ENCODE results near the gene CNTNAP1.

DNA sequence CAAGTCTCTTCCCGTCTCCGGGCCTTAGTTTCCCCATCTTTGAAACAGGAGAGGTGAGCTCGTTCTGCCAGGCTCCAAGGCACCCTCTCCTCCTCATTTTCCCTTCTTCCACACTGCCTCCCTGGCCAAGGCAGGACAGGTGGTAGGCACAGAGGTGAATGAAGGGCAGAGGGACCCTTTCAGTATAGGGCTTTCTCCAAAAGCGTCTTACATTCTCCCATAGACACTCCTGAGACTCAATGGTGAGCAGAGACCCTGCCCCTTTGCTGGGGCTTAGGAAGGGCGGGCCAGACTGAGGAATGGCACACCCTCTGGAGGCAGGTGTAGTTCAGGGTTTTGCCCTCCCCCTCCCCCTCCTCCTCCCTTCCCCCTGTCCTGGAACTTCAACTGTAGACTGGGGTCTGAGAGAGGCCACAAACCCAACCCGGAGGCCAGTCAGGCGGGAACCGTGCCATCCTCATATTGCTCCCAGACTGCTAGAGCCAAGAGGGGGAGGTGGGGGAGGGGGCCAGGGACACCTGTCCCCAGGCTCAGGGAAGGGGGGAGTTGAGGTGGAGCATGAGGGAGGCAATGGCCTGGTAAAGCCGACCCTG, 7.5 kb upstream of the CNTNAP1 start:
- TF ChIP-seq, protein P1, sequence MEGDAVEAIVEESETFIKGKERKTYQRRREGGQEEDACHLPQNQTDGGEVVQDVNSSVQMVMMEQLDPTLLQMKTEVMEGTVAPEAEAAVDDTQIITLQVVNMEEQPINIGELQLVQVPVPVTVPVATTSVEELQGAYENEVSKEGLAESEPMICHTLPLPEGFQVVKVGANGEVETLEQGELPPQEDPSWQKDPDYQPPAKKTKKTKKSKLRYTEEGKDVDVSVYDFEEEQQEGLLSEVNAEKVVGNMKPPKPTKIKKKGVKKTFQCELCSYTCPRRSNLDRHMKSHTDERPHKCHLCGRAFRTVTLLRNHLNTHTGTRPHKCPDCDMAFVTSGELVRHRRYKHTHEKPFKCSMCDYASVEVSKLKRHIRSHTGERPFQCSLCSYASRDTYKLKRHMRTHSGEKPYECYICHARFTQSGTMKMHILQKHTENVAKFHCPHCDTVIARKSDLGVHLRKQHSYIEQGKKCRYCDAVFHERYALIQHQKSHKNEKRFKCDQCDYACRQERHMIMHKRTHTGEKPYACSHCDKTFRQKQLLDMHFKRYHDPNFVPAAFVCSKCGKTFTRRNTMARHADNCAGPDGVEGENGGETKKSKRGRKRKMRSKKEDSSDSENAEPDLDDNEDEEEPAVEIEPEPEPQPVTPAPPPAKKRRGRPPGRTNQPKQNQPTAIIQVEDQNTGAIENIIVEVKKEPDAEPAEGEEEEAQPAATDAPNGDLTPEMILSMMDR (IDR thresholded peaks at IDR 0.05; ENCODE audit: insufficient read depth, low read length) = no peak
- TF ChIP-seq POLR2AphosphoS5 (IDR thresholded peaks at IDR 0.05; ENCODE audit: low read depth) = no peak
- TF ChIP-seq GABPA (IDR thresholded peaks at IDR 0.05; ENCODE audit: low read depth) = no peak
- TF ChIP-seq, protein P2, sequence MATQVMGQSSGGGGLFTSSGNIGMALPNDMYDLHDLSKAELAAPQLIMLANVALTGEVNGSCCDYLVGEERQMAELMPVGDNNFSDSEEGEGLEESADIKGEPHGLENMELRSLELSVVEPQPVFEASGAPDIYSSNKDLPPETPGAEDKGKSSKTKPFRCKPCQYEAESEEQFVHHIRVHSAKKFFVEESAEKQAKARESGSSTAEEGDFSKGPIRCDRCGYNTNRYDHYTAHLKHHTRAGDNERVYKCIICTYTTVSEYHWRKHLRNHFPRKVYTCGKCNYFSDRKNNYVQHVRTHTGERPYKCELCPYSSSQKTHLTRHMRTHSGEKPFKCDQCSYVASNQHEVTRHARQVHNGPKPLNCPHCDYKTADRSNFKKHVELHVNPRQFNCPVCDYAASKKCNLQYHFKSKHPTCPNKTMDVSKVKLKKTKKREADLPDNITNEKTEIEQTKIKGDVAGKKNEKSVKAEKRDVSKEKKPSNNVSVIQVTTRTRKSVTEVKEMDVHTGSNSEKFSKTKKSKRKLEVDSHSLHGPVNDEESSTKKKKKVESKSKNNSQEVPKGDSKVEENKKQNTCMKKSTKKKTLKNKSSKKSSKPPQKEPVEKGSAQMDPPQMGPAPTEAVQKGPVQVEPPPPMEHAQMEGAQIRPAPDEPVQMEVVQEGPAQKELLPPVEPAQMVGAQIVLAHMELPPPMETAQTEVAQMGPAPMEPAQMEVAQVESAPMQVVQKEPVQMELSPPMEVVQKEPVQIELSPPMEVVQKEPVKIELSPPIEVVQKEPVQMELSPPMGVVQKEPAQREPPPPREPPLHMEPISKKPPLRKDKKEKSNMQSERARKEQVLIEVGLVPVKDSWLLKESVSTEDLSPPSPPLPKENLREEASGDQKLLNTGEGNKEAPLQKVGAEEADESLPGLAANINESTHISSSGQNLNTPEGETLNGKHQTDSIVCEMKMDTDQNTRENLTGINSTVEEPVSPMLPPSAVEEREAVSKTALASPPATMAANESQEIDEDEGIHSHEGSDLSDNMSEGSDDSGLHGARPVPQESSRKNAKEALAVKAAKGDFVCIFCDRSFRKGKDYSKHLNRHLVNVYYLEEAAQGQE (IDR thresholded peaks at IDR 0.05; ENCODE audit: insufficient replicate concordance, low read depth) = no peak
- no peak for TF ChIP-seq SPI1 (IDR thresholded peaks at IDR 0.05; ENCODE audit: borderline replicate concordance, low read depth)
